H1 (cell line): ENCODE measurements around the gene KCNA10. TPM values are rescaled to one million over a fixed set of nuclear protein-coding genes. Genes with fewer than 3 reads are reported as not detected.

ENCODE experiments used
- CTCF ChIA-PET: fragments of 300-600 bp; sonication (Branson Sonifier 250); formaldehyde crosslinking; loops from one replicate; lab custom pipeline; 2021; ENCODE audit not compliant: partially characterized antibody; lab: Charles Lee
- POLR2A ChIA-PET: fragments of 300-600 bp; sonication (Branson Sonifier 250); formaldehyde crosslinking; loops from one replicate; lab custom pipeline; 2021; ENCODE audit warnings: inconsistent platforms; ENCODE audit not compliant: partially characterized antibody; lab: Charles Lee
- DNase-seq, 2 experiments: peaks; one replicate each; pipeline versions ENCODE4 v3.0.0 to v3.0.0-alpha.2; 2010 to 2022; ENCODE audit warnings: low spot score in 2 of 2, low read depth in 1 of 2, mixed read lengths in 1 of 2
- FAIRE-seq: peaks from 2 replicates; lab custom pipeline; 2011; peaks lifted over from hg19 to GRCh38; lab: Jason Lieb, UNC
- H2AFZ ChIP-seq: 2 replicates; pipeline ENCODE4 v1.8.1; 2012; ENCODE audit warnings: low read length, inconsistent platforms
- H2AK5ac ChIP-seq: 2 replicates; pipeline ENCODE4 v1.6.1; 2013; ENCODE audit warnings: low read depth, low read length
- H2BK120ac ChIP-seq: replicated peaks from 2 replicates; pipeline ENCODE3; 2013; ENCODE audit warnings: low read depth, low read length, inconsistent platforms
- H2BK12ac ChIP-seq: 2 replicates; pipeline ENCODE4 v1.6.1; 2013; ENCODE audit warnings: low read depth, low read length
- H2BK15ac ChIP-seq: 2 replicates; pipeline ENCODE4 v1.6.1; 2013; ENCODE audit warnings: low read length
- H2BK20ac ChIP-seq: 2 replicates; pipeline ENCODE4 v1.6.1; 2013; ENCODE audit warnings: low read length
- H2BK5ac ChIP-seq: 2 replicates; pipeline ENCODE4 v1.6.1; 2013; ENCODE audit warnings: low read depth, low read length
- H3K14ac ChIP-seq: 2 replicates; pipeline ENCODE4 v1.6.1; 2013; ENCODE audit warnings: inconsistent platforms; ENCODE audit not compliant: insufficient read length
- H3K18ac ChIP-seq: 2 replicates; pipeline ENCODE4 v1.6.1; 2013; ENCODE audit warnings: low read length; ENCODE audit errors: extremely low read depth
- H3K23ac ChIP-seq: 2 replicates; pipeline ENCODE4 v1.6.1; 2013; ENCODE audit warnings: inconsistent platforms; ENCODE audit not compliant: insufficient read length
- H3K23me2 ChIP-seq: 2 replicates; pipeline ENCODE4 v1.6.1; 2013; ENCODE audit warnings: low read depth, low read length
- H3K27ac ChIP-seq: 2 replicates; pipeline ENCODE4 v1.6.1; 2011; ENCODE audit warnings: low read depth, low read length, inconsistent platforms
- H3K27me3 ChIP-seq, 4 experiments: replicated peaks in 1 of 4; 1 replicate in 1 of 4; 2 replicates in 3 of 4; pipeline versions ENCODE4 v1.6.1 to v1.8.1; 2011 to 2013; ENCODE audit warnings: low read length in 3 of 4, mild to moderate bottlenecking in 3 of 4, inconsistent platforms in 2 of 4, mixed read lengths in 2 of 4, moderate library complexity in 1 of 4; ENCODE audit not compliant: control insufficient read depth in 3 of 4, insufficient read depth in 3 of 4; ENCODE audit errors: extremely low read depth in 1 of 4
- H3K36me3 ChIP-seq, 4 experiments: 2 replicates each; pipeline versions ENCODE4 v1.6.1 to v1.8.1; 2011 to 2013; ENCODE audit warnings: mild to moderate bottlenecking in 4 of 4, low read length in 3 of 4, moderate library complexity in 2 of 4, control low read depth in 1 of 4, inconsistent platforms in 1 of 4; ENCODE audit not compliant: insufficient read depth in 4 of 4, control insufficient read depth in 2 of 4
- H3K4ac ChIP-seq: replicated peaks from 2 replicates; pipeline ENCODE3; 2013; ENCODE audit warnings: low read length, low read depth, mixed read lengths, inconsistent platforms; ENCODE audit not compliant: insufficient read length
- H3K4me1 ChIP-seq, 4 experiments: replicated peaks in 1 of 4; 1 replicate in 1 of 4; 2 replicates in 3 of 4; pipeline versions ENCODE4 v1.6.1 to v1.8.1; 2011 to 2013; ENCODE audit warnings: low read length in 3 of 4, inconsistent platforms in 2 of 4, mixed read lengths in 1 of 4; ENCODE audit not compliant: insufficient read depth in 4 of 4, control insufficient read depth in 3 of 4
- H3K4me2 ChIP-seq, 2 experiments: 2 replicates each; pipeline versions ENCODE4 v1.6.1 to v1.8.1; 2011 to 2013; ENCODE audit warnings: low read depth in 2 of 2, low read length in 2 of 2, control low read depth in 1 of 2, inconsistent platforms in 1 of 2, mild to moderate bottlenecking in 1 of 2; ENCODE audit not compliant: insufficient read depth in 1 of 2
- H3K4me3 ChIP-seq, 4 experiments: fragments of 200-600, 300-600 bp in 1 of 4; sonication (generic), shearing (Covaris generic), sonication (Bioruptor Twin) in 1 of 4; 2 replicates each; pipeline versions ENCODE4 v1.5.1 to v1.8.1; 2011 to 2016; ENCODE audit warnings: low read length in 4 of 4, low read depth in 3 of 4, control low read depth in 2 of 4, inconsistent platforms in 2 of 4, mild to moderate bottlenecking in 2 of 4, mixed read lengths in 1 of 4, moderate library complexity in 1 of 4; ENCODE audit not compliant: insufficient read depth in 2 of 4; ENCODE audit errors: extremely low read depth in 1 of 4
- H3K56ac ChIP-seq: replicated peaks from 2 replicates; pipeline ENCODE3; 2013; ENCODE audit warnings: low read depth, mild to moderate bottlenecking, mixed read lengths, low read length, inconsistent platforms; ENCODE audit not compliant: insufficient read length
- H3K79me1 ChIP-seq: 2 replicates; pipeline ENCODE4 v1.6.1; 2013; ENCODE audit warnings: low read depth, low read length, control low read depth
- H3K79me2 ChIP-seq, 2 experiments: 2 replicates each; pipeline versions ENCODE4 v1.6.1 to v1.8.1; 2012 to 2013; ENCODE audit warnings: low read length in 2 of 2, mild to moderate bottlenecking in 2 of 2, inconsistent platforms in 1 of 2; ENCODE audit not compliant: insufficient read depth in 2 of 2, control insufficient read depth in 1 of 2
- H3K9ac ChIP-seq, 4 experiments: replicated peaks in 1 of 4; 1 replicate in 1 of 4; 2 replicates in 3 of 4; pipeline versions ENCODE4 v1.6.1 to v1.8.1; 2011 to 2013; ENCODE audit warnings: low read depth in 3 of 4, low read length in 3 of 4, control low read depth in 2 of 4, mild to moderate bottlenecking in 2 of 4, moderate library complexity in 2 of 4, inconsistent platforms in 1 of 4; ENCODE audit errors: extremely low read depth in 1 of 4
- H3K9me3 ChIP-seq, 2 experiments: 2 replicates each; pipeline versions ENCODE4 v1.6.1 to v1.8.1; 2012 to 2013; ENCODE audit warnings: mild to moderate bottlenecking in 2 of 2, moderate library complexity in 2 of 2, control low read depth in 1 of 2, inconsistent platforms in 1 of 2, low read depth in 1 of 2, low read length in 1 of 2, mixed read lengths in 1 of 2; ENCODE audit not compliant: insufficient read depth in 2 of 2
- H4K20me1 ChIP-seq, 2 experiments: replicated peaks in 1 of 2; 2 replicates each; pipeline versions ENCODE3 to v1.8.1; 2011 to 2013; ENCODE audit warnings: inconsistent platforms in 2 of 2, low read length in 2 of 2, mild to moderate bottlenecking in 1 of 2; ENCODE audit not compliant: insufficient read depth in 2 of 2, control insufficient read depth in 1 of 2
- H4K5ac ChIP-seq: 2 replicates; pipeline ENCODE4 v1.6.1; 2013; ENCODE audit warnings: low read length, low read depth, mixed read lengths, inconsistent platforms; ENCODE audit not compliant: insufficient read length
- H4K8ac ChIP-seq: 2 replicates; pipeline ENCODE4 v1.8.0; 2013; ENCODE audit warnings: mild to moderate bottlenecking, moderate library complexity, low read length, inconsistent platforms; ENCODE audit not compliant: insufficient read depth; ENCODE audit errors: extremely low read depth
- H4K91ac ChIP-seq: replicated peaks from 2 replicates; pipeline ENCODE3; 2013; ENCODE audit warnings: low read length, mixed read lengths, inconsistent platforms; ENCODE audit not compliant: insufficient read length
- CTBP2 ChIP-seq: IDR thresholded peaks from 2 replicates; pipeline ENCODE4 v1.7.0; 2011; ENCODE audit warnings: borderline replicate concordance, mild to moderate bottlenecking, moderate library complexity, mixed read lengths, low read length; ENCODE audit not compliant: insufficient read depth, insufficient read length
- E2F6 ChIP-seq: IDR thresholded peaks from 2 replicates; pipeline ENCODE4 v1.6.1; 2012; ENCODE audit warnings: inconsistent platforms
- HDAC6 ChIP-seq: IDR thresholded peaks from one replicate; pipeline ENCODE4 v1.7.1; 2012; ENCODE audit warnings: low read depth, mild to moderate bottlenecking, inconsistent platforms, low read length, moderate library complexity
- POLR2AphosphoS5 ChIP-seq: IDR thresholded peaks from 2 replicates; pipeline ENCODE4 v1.6.1; 2011; ENCODE audit warnings: low read depth, low read length
- TCF12 ChIP-seq: IDR thresholded peaks from 2 replicates; pipeline ENCODE4 v1.6.1; 2011; ENCODE audit warnings: low read depth, mild to moderate bottlenecking, low read length
- WGBS, 2 experiments: shearing (Covaris generic) in 1 of 2; methylation state at CpG; one replicate each; pipeline versions ENCODE4 v1.1.6 to v1.1.7; 2013 to 2015; ENCODE audit warnings: low lambda C conversion rate in 2 of 2, mixed read lengths in 2 of 2, inconsistent platforms in 1 of 2, low coverage in 1 of 2, missing lambda C conversion rate in 1 of 2; ENCODE audit not compliant: insufficient replicate concordance in 2 of 2, insufficient coverage in 1 of 2, insufficient read length in 1 of 2; ENCODE audit errors: extremely low coverage in 1 of 2, missing lambda C conversion rate in 1 of 2; 5-methylcytosine and 5-hydroxymethylcytosine counted together
- polyA plus RNA-seq, 7 experiments: library from polyadenylated mRNA; depleted of rRNA in 3 of 7; stranded (reverse) in 5 of 7; unstranded in 2 of 7; fragments of >200 nt in 5 of 7; fragments of 200-250 nt in 2 of 7; gene quantifications; 1 replicate in 5 of 7; 2 replicates in 1 of 7; 4 replicates in 1 of 7; pipeline versions ENCODE4 v1.2.1 to v1.2.3, GENCODE V29; 2011 to 2013; ENCODE audit warnings: missing spikeins in 2 of 7, mixed read lengths in 2 of 7
- total RNA-seq: library from RNA; stranded (reverse); fragmentation: NEBNext Ultra II Directional; extraction: Animal tissue kit (Norgen Biotek cat#: 25700); gene quantifications from 2 replicates; pipeline ENCODE4 v1.2.1, GENCODE V29; 2021

The KCNA10 gene
- total and polyA plus RNA-seq, 2 of the 8 experiments (the other 6 are each of a cell fraction or from before 2014, with no cell fraction given) = not detected

GRCh38 chr1:110557481-110557880 is 38.5 kb upstream of the KCNA10 start:
- no peak overlapping the region for H3K9ac ChIP-seq
- no peak overlapping the region for H3K4me2 ChIP-seq
- no peaks in the 10 kb centered on the region for H3K36me3 ChIP-seq
- H3K79me1 ChIP-seq = no peaks in the 10 kb centered on the region
- 98% methylated on average over 3 of the region's 3 CpGs; no CpG with 5 or more reads in 1 of the 2 experiments for WGBS, 2 experiments
- POLR2A ChIA-PET = no interaction called here
- no peak overlapping the region for H2BK5ac ChIP-seq
- no peak for TF ChIP-seq E2F6
- TF ChIP-seq POLR2AphosphoS5 = no peak
- TF ChIP-seq TCF12 = no peak
- TF ChIP-seq HDAC6 = no peak
- TF ChIP-seq CTBP2 = no peak
- no peak overlapping the region for H2AFZ ChIP-seq
- no peak overlapping the region for H4K5ac ChIP-seq
- H2AK5ac ChIP-seq = no peak overlapping the region
- peaks cover 3 to 32% (median 24%) of the 10 kb centered on the region in 4 experiments for H3K27me3 ChIP-seq
- CTCF ChIA-PET = interaction anchor here (1.3 to 12.7 kb wide), 9 partner anchors 9 to 224 kb away, joined by 3 to 302 read pairs (median 16); partner anchors contain the start of gene KCNA2
- no peak overlapping the region for H3K4me3 ChIP-seq
- no peak overlapping the region for H3K27ac ChIP-seq
- H3K14ac ChIP-seq = no peak overlapping the region
- no peak overlapping the region for H3K4ac ChIP-seq
- no peak overlapping the region for H3K56ac ChIP-seq
- H3K23ac ChIP-seq = no peak overlapping the region
- DNase-seq (no peak), FAIRE-seq (no peak)
- H3K4me1 ChIP-seq = peaks cover 0 to 8% (median under 1%) of the 10 kb centered on the region in 4 experiments; a peak in 3 of 7 replicates
- H2BK20ac ChIP-seq = no peak overlapping the region
- no peak overlapping the region for H2BK15ac ChIP-seq
- H3K79me2 ChIP-seq = no peaks in the 10 kb centered on the region
- no peak overlapping the region for H4K91ac ChIP-seq
- H2BK120ac ChIP-seq = no peak overlapping the region
- peaks cover 0 to 2% of the 10 kb centered on the region in 2 experiments for H4K20me1 ChIP-seq
- H2BK12ac ChIP-seq = no peak overlapping the region
- H4K8ac ChIP-seq = no peak overlapping the region
- H3K18ac ChIP-seq = no peak overlapping the region
- H3K23me2 ChIP-seq = peaks cover 9% of the 10 kb centered on the region; the same call in 1 of the 2 replicates
- H3K9me3 ChIP-seq = no peaks in the 10 kb centered on the region
